ENCODE measurements around the gene GP9. TPM values are rescaled to one million over a fixed set of nuclear protein-coding genes. Genes with fewer than 3 reads are reported as not detected.

GP9 gene
- total RNA-seq, 1 donor from 2014 or later: not detected

- ATAC-seq (ENCODE audit: low read depth): no peak
- ChIA-PET CTCF (no interaction called here), POLR2A (no interaction called here)
- TF ChIP-seq CTCF (IDR thresholded peaks at IDR 0.05): no peak
- H3K9me3 Mint-ChIP-seq: no peaks in the 10 kb centered on the region
- no peak overlapping the region for H3K27ac Mint-ChIP-seq
- DNase-seq: no peak
- no peaks in the 10 kb centered on the region for H3K36me3 Mint-ChIP-seq (ENCODE audit: low read depth)
- H3K27me3 Mint-ChIP-seq: peaks cover 41% of the 10 kb centered on the region
- no peak overlapping the region for H3K4me3 Mint-ChIP-seq
- peaks cover 10% of the 10 kb centered on the region for H3K4me1 Mint-ChIP-seq
- intact Hi-C loops (cut with micrococcal nuclease): no loop called here
Measured at GRCh38 chr3:129070086-129070885, 9.7 kb downstream of the GP9 start.

- Mint-ChIP-seq H3K9me3 (no peaks in the 10 kb centered on the region), H3K27me3 (peaks cover 5% of the 10 kb centered on the region), H3K27ac (no peak overlapping the region), H3K36me3 (ENCODE audit: low read depth) (no peaks in the 10 kb centered on the region), H3K4me3 (no peak overlapping the region), H3K4me1 (no peaks in the 10 kb centered on the region)
- TF ChIP-seq CTCF (IDR thresholded peaks at IDR 0.05): no peak
- ATAC-seq (ENCODE audit: low read depth) (no peak), DNase-seq (no peak)
- ChIA-PET POLR2A (no interaction called here), CTCF (no interaction called here)
- intact Hi-C loops (cut with micrococcal nuclease): no loop called here
Measured at GRCh38 chr3:129077222-129077621, 16.6 kb downstream of the GP9 start.

- Mint-ChIP-seq H3K27ac (no peak overlapping the region), H3K4me3 (no peak overlapping the region), H3K27me3 (peaks cover 2% of the 10 kb centered on the region), H3K9me3 (no peaks in the 10 kb centered on the region), H3K36me3 (ENCODE audit: low read depth) (no peaks in the 10 kb centered on the region), H3K4me1 (no peaks in the 10 kb centered on the region)
- TF ChIP-seq CTCF (IDR thresholded peaks at IDR 0.05): no peak
- intact Hi-C loops (cut with micrococcal nuclease): no loop called here
- ChIA-PET POLR2A (no interaction called here), CTCF (no interaction called here)
- no peak for ATAC-seq (ENCODE audit: low read depth)
- no peak for DNase-seq
Measured at GRCh38 chr3:129078510-129078909, 17.9 kb downstream of the GP9 start.

DNA sequence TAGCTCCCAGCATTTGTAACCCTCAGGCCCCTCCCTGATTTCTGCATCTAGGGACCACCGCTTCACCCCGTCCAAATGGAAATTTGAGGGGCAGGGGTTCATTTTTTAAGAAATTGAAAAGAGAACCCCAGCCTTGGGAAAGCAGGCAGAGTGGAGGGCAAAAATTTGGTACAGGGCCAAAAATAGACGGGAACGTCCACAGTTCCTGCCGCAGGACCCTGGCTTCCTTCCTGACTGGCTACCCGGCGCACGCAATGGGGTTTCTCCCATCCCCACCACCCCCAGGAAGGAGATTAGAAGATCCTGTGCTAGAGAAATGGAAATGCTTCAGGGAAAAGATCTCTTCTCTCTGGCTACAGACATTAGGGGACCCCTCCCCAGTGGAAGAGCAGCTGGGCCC is 20.9 kb downstream of the GP9 start:
- no peak for TF ChIP-seq CTCF (IDR thresholded peaks at IDR 0.05)
- Mint-ChIP-seq H3K27ac (no peak overlapping the region), H3K27me3 (peaks cover 2% of the 10 kb centered on the region), H3K4me3 (no peak overlapping the region), H3K36me3 (ENCODE audit: low read depth) (no peaks in the 10 kb centered on the region), H3K9me3 (no peaks in the 10 kb centered on the region), H3K4me1 (no peaks in the 10 kb centered on the region)
- ATAC-seq (ENCODE audit: low read depth): no peak
- DNase-seq: no peak
- ChIA-PET CTCF (no interaction called here), POLR2A (no interaction called here)
- intact Hi-C loops (cut with micrococcal nuclease): no loop called here

- Mint-ChIP-seq H3K4me1 (no peaks in the 10 kb centered on the region), H3K27ac (no peak overlapping the region), H3K36me3 (ENCODE audit: low read depth) (no peaks in the 10 kb centered on the region), H3K9me3 (no peaks in the 10 kb centered on the region), H3K27me3 (peaks cover 2% of the 10 kb centered on the region), H3K4me3 (no peak overlapping the region)
- POLR2A ChIA-PET: no interaction called here
- ATAC-seq (ENCODE audit: low read depth) (no peak), DNase-seq (no peak)
- CTCF ChIA-PET: no interaction called here
- intact Hi-C loops (cut with micrococcal nuclease): no loop called here
- TF ChIP-seq CTCF (IDR thresholded peaks at IDR 0.05): no peak
Measured at GRCh38 chr3:129082026-129082425, 21.4 kb downstream of the GP9 start.
